HG03342 (cell line): ENCODE measurements around the gene FGD4.
A peak's percentile ranks its signal among the peaks of the same experiment; 100 is the strongest.

Experiments
- ATAC-seq: cut with Tn5 transposase; IDR thresholded peaks from one replicate; pipeline ENCODE4 v1.9.1; 2021; ENCODE audit warnings: mild to moderate bottlenecking, moderate library complexity; ENCODE audit not compliant: unreplicated experiment

Gene FGD4

DNA sequence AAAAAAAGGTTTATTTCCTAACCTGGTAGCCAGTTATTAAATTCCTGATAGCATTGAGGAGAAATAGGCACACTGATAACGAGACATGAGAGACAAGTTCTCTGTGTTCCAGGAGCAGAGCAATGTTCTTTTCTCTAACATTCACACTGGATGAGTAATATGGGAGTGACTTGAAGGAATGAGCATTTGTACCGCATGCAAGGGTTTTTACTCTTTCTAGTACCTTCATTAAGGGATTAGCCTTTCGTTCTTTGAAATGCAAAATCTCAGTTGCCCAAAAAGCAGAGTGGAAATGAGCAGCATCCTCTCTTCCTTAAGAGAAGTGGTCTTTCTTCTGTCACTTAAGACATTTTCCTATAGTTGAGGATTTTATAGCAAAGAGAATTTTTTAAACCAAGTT is 54.7 kb downstream of the FGD4 start:
- no peak for ATAC-seq

DNA sequence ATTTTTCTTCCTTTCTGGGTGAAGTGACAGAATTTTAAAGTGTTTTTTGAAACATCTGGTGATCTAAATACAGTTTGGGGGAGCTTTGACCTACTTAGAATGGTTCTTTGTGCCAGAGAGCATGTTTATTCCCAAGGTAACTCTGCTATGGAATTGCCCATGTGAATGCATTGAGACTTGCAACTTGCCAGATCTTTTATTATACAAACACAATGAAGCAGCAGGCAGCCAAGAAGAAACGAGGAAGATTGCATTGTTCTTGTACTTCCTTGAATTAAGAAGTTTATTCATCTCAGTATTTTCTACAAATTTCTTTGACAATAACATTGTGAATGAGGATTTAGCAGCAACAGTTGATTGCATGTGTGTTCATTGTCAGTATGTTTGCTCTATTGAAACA is 55.5 kb downstream of the FGD4 start:
- no peak for ATAC-seq

DNA sequence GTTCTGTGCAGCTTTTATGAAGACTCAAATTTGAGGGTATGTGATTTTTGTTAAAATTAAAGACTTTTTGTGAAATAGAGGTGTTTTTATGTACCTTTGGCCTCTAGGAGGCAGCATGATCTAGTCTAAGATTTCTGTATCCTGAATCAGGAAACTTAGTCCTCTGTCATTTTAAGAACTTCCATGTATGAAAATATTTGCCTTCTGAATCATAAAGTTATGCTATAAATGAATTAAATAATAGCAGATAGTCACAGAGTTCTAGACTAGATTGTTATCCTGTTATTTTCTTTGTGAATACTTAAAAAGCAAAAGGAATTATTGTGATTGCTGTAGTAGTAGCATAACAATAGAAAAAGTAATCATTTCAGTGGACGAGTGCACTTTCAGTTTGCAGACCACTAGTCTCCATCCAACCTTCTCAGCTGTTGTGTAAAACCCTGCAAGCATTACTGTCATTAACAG is 56.3 kb downstream of the FGD4 start:
- ATAC-seq: no peak

DNA sequence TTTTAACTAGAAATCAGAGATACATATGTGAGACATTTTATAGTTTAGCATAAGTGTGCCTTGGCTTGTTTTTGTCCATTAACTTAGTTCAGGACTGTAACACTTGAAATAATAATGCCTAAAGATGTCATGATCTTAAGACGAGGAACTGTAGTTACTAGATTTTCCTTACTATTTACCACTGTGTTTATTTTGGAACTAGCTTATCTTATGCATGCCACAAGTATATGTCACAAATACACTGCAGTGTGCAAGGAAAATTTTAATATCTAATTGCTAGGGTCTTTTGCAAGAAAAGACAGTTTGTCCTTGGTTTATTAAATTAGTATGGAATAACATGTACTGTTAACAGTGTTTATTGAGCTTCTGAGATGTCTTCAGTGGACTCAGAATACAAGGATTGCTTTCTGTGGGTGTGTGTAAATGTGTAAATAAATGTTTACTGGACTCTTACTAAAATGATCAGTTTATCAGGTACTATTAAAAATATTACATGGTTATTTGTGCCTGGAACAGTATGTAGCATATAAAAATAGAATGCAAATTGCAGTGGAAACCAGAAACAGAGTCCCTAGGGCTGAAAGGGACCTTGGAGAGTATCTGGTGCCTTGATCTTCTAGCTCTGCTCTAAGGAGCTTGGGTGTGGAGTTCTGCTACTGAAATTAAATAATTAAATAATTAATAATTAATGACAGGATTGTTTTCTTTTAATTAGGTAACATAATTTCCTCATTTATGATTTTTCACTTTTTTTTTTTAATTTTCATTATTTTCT is 58.1 kb downstream of the FGD4 start:
- no peak for ATAC-seq

DNA sequence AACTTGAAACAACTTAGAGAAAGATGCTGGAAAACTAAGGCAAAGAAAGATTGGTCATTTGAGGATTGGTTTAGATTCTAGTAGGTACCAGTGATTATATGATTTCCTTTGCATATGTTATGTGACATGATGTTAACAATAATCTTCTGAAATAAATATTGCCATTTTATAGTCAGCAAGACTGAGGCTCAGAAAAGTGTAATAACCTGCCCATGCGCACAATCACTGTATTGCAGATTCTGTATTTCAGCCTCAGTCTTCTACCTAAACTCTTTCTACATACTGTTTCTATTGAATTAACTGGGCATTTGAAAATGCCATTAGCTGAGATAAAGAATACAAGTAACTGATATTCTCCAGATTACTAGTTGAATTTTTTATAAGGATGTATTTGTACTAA is 61.3 kb downstream of the FGD4 start:
- no peak for ATAC-seq

DNA sequence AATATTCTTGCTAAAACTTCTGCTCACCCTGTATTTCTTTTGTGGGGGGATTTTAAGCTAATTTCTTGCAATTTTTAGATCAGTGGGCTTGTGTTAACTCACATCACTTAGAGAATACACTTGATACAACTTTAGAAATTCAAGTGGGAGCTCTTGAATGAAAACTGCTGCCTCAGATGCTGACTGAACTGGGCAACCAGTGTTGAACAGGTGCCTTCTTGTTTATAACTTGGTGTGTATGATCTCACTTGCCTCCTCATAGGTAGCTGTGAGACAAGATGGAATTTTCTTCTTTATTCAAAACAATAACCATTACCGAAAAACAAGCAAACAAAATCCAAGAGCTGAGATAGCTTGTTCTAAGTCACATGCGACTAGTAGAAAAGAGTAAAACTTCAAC is 63.5 kb downstream of the FGD4 start:
- ATAC-seq: no peak

DNA sequence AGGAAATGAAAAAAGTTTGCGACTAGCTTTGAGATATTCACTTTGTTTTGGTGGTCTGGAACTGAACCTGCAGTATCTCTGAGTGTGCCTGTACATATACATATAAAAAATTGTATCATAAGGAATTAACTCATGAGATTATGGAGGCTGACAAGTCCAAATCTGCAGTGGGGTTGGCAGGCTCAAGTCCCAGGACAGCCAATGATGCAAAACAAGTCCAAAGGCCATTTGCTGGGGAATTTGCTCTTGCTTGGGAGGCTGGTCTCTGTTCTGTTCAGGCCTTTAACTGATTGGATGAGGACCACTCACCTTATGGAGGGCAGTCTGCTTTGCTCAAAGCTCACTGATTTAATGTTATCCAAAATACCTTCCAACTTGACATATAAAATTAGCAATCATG is 66.8 kb downstream of the FGD4 start:
- no peak for ATAC-seq

DNA sequence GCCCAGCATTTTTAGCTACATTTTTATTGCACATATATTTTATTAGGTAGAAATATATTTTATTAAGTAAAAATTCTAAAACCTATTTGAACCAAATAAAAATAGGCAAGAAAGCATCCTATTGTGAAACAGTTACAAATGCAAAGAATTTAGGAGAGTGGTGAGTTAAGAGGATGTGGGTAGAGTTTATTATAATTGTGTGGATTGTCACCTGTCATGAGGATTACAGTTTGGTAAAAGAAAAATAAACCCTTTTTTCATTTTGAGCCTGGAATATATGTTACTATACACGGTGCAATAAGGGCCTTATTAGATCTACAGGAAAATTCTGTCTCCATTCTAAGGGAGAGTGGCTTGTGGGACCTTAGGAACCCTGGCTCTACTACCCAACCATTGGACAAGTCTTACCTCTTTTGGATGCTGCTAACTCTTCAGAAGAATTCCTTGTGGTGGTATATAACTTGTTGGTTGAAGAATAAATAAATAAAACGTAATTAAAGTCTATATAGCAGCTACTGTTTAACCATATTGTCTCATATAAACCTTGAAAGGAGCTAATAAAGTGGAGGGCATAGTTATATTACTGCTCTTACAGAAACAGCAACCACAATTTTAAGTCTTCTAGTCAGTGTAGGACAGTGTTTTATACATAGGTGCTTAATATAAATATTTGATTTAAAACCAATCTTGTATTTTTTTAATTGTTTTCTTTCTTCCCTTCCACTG is 67.8 kb downstream of the FGD4 start:
- ATAC-seq: no peak

DNA sequence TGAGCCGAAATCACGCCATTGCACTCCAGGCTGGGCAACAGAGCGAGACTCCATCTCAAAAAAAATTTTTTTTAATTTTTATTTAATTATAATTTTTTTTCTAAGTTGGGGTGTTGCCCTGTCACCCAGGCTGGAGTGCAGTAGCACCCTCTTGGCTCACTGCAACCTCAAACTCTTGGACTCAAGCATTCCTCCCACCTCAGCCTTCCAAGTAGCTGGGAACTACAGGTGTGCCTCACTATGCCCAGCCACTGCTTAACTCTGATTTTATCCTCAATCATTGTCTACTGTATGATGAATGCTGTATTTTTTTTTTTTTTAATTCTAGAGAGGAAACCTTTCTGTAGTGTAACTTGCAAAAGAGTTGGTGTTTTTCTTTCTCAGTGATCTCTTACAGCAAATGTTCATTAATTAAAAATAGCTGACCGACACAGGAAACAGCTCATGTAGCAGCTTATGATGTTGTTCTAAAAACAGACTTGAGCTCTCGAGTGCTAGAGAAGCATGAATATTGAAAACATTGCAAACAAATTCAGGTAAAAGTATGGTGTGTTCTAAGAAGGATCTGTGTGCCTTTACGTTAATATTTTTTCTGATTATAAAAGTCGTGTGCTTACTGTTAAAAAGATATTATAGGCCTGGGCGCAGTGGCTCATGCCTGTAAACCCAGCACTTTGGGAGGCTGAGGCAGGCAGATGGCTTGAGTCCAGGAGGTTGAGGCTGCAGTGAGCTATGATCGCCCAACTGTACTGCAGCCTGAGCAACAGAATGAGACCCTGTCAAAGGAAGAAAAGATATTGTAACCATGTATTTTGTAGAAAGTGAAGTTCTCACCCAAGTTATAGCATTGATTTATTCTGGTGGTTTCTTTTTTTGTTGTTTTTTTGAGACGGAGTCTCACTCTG is 68.9 kb downstream of the FGD4 start:
- no peak for ATAC-seq

DNA sequence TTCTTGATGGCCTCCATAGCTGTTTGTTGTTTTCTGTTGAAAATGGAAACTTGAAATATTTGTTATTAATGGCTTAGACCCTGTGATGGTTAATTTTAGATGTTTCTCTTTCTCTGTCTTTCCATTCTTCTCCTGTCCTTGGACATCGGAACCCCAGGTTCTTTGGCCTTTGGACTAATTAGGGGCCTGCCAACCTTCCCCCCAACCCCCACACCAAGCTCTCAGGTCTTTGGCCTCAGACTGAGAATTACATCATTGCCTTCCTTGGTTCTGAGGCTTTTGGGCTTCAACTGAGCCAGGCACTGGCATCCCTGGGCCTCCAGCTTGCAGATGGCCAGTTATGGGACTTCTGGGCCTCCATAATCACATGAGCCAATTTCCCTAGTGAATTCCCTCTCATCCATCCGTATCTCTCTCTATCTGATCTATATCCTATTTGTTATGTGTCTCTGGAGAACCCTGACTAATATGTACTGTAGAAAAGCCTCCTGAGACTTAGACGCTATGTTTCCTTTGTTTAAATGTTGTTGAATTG is 71.6 kb downstream of the FGD4 start:
- ATAC-seq: no peak

DNA sequence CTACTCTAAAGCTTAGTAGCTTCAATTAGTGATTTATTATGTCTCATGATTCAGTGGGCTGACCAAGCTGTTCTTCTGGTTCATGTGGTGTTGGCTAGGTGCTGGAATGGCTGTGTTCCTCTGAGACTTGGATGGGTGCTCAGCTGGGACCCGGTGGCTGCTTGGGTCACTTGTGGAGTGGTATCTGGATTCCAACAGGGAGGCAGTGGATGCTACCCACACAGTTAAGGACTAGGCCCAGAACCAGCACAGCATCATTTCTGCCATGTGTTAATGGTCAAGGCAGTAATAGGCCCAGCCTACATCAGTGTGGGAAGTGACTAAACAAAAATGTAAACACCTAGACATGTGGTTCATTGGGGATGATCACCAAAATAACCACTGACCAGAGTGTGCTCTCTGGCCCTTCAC is 72.2 kb downstream of the FGD4 start:
- no peak for ATAC-seq

DNA sequence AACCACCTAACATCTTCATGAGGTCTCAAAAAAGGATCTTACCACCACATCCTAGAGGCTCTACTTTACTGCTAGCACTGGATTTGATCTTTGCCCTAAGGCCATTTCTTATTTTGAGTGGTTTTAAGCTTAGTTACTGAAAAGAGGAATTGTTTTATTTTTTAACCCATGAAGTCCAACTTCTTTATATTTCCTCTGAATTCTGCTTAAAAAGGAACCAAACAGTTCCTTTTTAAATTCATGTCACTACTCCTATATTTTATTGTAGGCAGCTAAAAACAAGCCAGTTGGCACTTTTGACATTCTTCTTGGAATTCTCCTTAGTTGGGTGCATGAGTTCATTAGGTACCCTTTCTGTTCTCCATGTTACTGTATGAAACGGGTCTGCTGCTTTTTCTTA is 76.4 kb downstream of the FGD4 start:
- ATAC-seq: no peak

DNA sequence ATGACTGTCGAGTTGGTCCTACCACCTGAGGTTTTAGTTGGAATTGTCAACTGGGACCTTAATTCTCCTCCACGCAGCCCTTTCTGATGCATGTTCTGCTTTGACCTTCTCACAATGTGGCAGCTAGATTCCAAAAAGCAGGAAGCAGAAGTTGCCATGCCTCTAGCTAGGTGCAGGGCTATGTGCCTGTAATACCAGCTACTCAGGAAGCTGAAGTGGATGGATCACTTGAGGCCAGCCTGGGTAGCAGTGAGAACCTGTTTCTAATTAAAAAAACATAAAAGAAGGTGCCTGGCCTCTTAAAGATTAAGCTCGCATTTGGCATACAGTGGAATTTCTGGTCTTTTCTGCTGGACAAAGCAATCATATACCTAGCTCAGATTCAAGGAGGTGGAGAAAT is 77.1 kb downstream of the FGD4 start:
- no peak for ATAC-seq

DNA sequence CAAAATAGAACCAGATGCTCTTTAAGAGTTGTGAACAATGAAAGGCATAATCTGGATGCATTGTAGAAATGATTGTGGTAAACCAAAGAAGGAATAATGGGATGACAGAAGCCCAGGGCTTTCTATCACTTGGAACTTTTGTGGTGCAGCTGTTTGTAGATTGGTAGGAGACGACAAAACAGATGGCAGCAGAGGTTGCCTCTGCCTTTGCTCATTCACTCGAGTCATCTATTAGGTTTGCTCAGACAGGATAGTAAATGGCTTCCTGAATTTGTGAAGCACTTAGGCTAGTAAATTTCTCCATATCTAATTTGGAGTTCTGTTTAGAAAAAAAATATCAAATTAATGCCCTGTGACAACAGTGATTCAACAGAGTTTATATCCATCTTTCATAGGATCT is 78.4 kb downstream of the FGD4 start:
- ATAC-seq: no peak

DNA sequence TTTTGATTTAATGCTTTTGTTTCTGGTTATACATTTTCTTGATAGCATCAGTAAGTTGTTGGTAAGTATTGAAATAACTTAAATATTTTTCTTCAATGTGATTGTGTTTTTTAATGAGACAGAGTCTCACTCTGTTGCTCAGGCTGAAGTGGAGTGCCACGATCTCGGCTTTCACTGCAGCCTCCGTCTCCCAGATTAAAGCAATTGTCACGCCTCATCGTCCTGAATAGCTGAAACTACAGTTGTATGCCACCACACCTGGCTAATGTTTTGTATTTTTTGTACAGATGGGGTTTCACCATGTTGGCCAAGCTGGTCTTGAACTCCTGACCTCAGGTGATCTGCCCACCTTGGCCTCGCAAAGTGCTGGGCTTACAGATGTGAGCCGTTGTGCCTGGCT is 78.8 kb downstream of the FGD4 start:
- no peak for ATAC-seq

DNA sequence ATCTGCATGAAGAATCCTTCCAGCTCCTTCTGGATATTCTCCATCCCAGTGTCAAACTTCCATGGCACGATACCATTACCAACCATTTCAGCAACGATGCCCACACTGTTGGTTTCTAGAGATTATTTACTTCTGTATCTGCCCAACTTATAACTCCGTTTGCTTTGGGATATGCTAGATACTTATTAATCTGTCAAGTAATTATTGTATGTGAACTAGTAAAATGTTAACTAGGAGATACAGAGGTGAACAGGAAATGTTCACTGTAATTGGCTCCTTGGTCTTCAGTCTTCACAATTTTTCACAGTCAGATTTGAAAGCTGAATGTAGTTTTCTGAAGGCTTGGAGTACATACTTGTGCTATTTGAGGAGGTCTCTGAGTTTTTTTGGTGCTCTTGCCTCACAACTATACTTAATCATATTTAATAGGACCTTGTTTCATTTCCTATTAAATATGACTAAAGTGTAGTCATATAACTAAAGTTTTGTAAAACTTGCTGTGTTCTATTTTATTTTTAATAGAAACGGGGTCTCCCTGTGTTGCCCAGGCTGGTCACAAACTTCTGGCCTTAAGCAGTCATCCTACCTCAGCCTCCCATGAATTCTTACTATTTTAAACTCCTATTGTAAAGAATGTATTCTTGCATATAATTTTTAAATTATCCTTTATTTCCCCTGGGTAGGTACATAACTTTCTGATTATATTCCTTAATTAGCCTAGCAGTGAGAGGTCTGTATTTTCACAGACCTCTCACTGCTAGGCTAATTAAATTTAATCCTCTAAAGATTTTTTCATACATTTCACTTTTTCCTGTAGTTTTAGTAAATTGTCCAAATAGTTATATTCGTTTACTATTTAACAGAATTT is 79.7 kb downstream of the FGD4 start:
- ATAC-seq: no peak

DNA sequence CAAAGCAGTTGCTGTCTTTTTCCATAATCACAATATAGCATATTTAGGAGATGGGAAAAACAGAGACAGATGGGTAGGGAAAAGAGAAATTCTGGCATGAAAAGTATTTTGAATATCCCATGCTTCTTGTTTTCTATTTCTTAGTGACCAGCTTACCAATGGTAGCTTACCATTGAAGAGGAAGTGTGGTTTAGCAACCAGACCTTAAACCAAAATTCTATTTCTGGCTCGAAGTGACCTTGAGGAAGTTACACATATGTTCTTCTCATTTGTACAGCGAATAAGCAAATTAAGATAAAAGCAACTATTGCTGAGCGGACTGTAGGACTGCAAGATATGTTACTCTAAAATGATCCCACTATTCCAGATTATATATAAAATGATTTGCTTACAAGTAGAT is 82.9 kb downstream of the FGD4 start:
- ATAC-seq: peak; percentile 82

DNA sequence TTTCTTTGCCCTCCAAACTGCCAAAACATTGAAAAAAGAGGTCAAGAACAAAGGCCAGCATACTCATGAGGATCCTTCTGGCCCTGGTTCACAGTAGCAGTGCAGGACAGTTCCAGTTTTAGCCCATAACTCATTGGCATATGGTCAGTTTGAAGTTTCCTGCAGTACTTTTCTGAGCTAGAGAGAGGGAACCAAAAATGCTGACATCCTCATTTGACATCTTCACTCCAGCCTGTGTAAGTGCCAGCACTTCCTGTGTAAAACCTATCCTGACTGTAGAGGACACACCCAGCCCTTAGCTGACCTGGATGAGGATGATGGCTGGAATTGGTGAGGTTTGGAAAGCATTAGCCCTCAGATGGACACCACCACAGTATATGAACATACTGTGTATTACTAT is 84.1 kb downstream of the FGD4 start:
- ATAC-seq: no peak

DNA sequence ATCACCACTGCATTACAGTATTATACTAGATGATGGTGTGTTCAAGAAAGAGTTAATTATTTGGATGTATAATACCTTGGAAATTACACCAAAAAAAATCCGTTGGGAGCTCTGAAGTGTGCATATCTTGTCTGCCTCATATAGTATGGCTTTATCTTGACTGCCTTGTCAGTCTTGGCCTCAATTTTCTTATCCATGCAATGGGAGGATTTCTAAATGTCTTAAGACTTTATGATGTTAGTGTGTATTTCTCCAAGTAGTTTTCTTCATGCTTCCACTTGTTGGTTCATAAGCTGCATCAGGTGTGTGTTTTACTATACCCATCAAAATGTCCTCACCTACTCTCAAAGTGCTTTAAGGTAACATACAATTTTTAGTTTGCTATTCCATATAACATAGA is 84.6 kb downstream of the FGD4 start:
- no peak for ATAC-seq

DNA sequence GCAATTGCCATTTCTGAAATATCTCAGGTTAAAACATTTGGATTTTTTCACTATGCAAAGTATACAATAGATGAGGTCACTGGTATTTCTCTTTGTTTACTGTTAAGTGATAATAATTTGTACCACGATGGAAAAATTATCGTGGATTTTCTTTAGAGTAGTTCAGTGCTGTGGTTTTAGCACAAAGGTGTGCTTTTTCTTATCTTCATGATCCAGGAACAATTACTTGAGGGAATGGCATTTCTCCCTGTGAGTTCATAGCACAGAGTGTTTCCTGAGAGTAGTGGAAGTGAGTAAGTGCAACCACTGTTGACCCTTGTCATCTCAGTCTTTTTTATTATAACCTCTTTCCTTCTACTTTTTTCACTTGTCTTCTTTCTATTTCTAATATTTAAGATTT is 86.8 kb downstream of the FGD4 start:
- ATAC-seq: no peak
